Stimulated activated CD8-positive, alpha-beta memory T cell treated with anti-CD3 and anti-CD28 coated beads, Interleukin-7, amount 100 ng/mL, for 24 hours (primary cell): ENCODE data around the gene NRARP.

ENCODE experiments used
- DNase-seq: peaks from one replicate; pipeline ENCODE4 v3.0.0-alpha.2; 2020; ENCODE audit warnings: low read depth

Gene NRARP

GRCh38 chr9:137310189-137311052 is 8.3 kb upstream of the NRARP start:
- no peak for DNase-seq

GRCh38 chr9:137309368-137310188 is 7.5 kb upstream of the NRARP start:
- no peak for DNase-seq

GRCh38 chr9:137308057-137308619 is 6.1 kb upstream of the NRARP start:
- DNase-seq = no peak

GRCh38 chr9:137307255-137308056 is 5.4 kb upstream of the NRARP start:
- DNase-seq = no peak

- no peak for DNase-seq
Observed at GRCh38 chr9:137306850-137307254, 4.8 kb upstream of the NRARP start.

GRCh38 chr9:137306066-137306849 is 4.2 kb upstream of the NRARP start:
- no peak for DNase-seq

GRCh38 chr9:137305798-137306065 is 3.7 kb upstream of the NRARP start:
- DNase-seq = no peak

GRCh38 chr9:137305060-137305797 is 3.2 kb upstream of the NRARP start:
- DNase-seq = peak; percentile 19

GRCh38 chr9:137304383-137305059 is 2.5 kb upstream of the NRARP start:
- DNase-seq = no peak

GRCh38 chr9:137303893-137304382 is 1.9 kb upstream of the NRARP start:
- no peak for DNase-seq

- no peak for DNase-seq
Observed at GRCh38 chr9:137303151-137303892, 1.3 kb upstream of the NRARP start.

- no peak for DNase-seq
Observed at GRCh38 chr9:137302449-137303150, 529 bp upstream of the NRARP start.

- no peak for DNase-seq
Observed at GRCh38 chr9:137301081-137301947, 757 bp downstream of the NRARP start.

GRCh38 chr9:137300567-137301080 is 1.4 kb downstream of the NRARP start:
- no peak for DNase-seq

GRCh38 chr9:137299938-137300337 is 2.1 kb downstream of the NRARP start:
- DNase-seq = no peak

GRCh38 chr9:137299203-137299565 is 2.9 kb downstream of the NRARP start:
- no peak for DNase-seq

- DNase-seq = no peak
Observed at GRCh38 chr9:137298401-137299202, 3.5 kb downstream of the NRARP start.
